Measurements from ENCODE around the gene PDCL2. TPM values are rescaled to one million over a fixed set of nuclear protein-coding genes. Genes with fewer than 3 reads are reported as not detected.

Gene PDCL2
- total and polyA plus RNA-seq, 2 of the 13 experiments (the other 11 are each of a cell fraction or from before 2014, with no cell fraction given) = not detected

DNA sequence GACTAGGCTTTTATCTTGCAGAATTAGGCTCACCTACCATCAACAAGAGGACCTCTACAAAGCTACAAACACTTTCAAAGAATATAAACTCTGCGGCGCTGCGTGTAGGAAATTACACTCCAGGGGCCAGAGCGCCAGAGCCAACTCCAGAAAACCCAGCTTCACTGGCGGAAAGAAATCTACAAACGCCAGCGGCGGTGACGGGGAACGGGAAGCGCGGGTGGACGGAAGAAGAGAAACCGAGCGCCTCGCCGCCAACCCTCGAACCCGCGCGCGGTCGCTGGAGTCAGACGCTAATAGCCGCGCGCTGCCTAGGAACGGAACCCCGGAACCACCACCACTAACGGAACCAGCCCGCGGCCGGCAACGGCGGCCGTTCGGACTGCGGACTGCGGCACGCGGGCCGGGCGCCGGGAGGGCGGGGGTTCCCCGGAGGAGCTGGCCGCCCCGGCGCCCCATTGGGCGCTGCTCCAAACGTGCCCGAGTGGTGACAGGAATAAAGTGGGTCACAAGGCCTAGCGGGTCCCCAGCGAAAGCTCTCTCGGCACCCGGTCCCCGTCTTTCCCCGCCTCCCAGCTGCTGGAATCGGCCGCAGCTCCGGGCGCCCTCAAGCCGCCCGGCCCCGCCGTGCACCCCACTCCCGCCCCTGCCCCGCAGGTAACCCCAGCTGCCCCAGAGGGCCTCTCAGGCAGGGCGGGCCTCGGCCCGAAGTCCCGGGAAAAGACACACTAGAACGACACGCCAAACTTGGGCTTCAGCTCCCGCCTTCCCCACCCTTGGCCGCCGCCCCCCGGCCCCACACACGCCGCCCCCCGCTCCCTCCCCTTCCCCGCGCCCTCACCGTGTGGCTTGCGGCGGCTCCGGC lies 46.2 kb downstream of the PDCL2 start (continued):
- TF ChIP-seq ZNF703 (CRISPR knock-in tag; IDR thresholded peaks at IDR 0.05; ENCODE audit: borderline replicate concordance) = 0 out of 2 replicates have a peak, but pooled peaks have one; percentile 15
- TF ChIP-seq SIN3A (IDR thresholded peaks at IDR 0.05; ENCODE audit: borderline replicate concordance, low read depth, low read length) = no peak; the same call in 1 of the 2 replicates
- TF ChIP-seq ZNF33A (CRISPR knock-in tag; IDR thresholded peaks at IDR 0.05; ENCODE audit: borderline replicate concordance) = no peak
- TF ChIP-seq GATA4 (IDR thresholded peaks at IDR 0.05; ENCODE audit: borderline replicate concordance, low read depth) = no peak; the same call in 1 of the 2 replicates
- TF ChIP-seq ZNF383 (CRISPR knock-in tag; IDR thresholded peaks at IDR 0.05; ENCODE audit: borderline replicate concordance) = no peak
- peak; percentile 73; the same call in 1 of the 2 replicates for TF ChIP-seq ZNF607 (CRISPR knock-in tag; IDR thresholded peaks at IDR 0.05; ENCODE audit: borderline replicate concordance)
- TF ChIP-seq, protein P1, sequence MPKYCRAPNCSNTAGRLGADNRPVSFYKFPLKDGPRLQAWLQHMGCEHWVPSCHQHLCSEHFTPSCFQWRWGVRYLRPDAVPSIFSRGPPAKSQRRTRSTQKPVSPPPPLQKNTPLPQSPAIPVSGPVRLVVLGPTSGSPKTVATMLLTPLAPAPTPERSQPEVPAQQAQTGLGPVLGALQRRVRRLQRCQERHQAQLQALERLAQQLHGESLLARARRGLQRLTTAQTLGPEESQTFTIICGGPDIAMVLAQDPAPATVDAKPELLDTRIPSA (CRISPR knock-in tag; IDR thresholded peaks at IDR 0.05; ENCODE audit: borderline replicate concordance) = no peak
- no peak for TF ChIP-seq ZNF777 (CRISPR knock-in tag; IDR thresholded peaks at IDR 0.05)
- peak; percentile 60; the same call in 1 of the 2 replicates for TF ChIP-seq HOXA3 (CRISPR knock-in tag; IDR thresholded peaks at IDR 0.05)
- TF ChIP-seq HOXA9 (CRISPR knock-in tag; IDR thresholded peaks at IDR 0.05; ENCODE audit: borderline replicate concordance) = no peak
- TF ChIP-seq, protein P2, sequence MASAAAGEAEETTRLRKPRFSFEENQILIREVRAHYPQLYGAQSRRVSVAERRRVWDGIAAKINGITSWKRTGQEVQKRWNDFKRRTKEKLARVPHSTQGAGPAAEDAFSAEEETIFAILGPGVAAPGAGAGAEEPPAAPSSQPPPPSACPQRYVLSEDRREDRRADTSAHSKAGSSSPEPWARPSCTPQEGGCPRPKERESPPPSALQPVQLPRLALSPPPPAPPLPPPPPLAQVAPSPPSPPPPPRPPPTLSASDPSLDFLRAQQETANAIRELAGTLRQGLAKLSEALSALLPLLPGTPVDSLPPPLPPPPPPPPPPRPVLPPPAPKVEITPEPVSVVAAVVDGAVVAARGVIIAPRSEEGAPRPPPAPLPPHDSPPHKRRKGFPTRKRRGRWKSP (CRISPR knock-in tag; IDR thresholded peaks at IDR 0.05) = peak; percentile 87
- TF ChIP-seq SIN3B (IDR thresholded peaks at IDR 0.05; ENCODE audit: low read length) = 0 out of 2 replicates have a peak, but pooled peaks have one; percentile 39
- peak; percentile 73 for TF ChIP-seq ATF7-NPFF (CRISPR knock-in tag; IDR thresholded peaks at IDR 0.05; ENCODE audit: low read depth)
- TF ChIP-seq AHR (CRISPR knock-in tag; IDR thresholded peaks at IDR 0.05) = no peak
- no peak for TF ChIP-seq SMYD3 (CRISPR knock-in tag; IDR thresholded peaks at IDR 0.05)
- no peak for TF ChIP-seq CENPX (CRISPR knock-in tag; IDR thresholded peaks at IDR 0.05)
- peak; percentile 30; the same call in 1 of the 2 replicates for TF ChIP-seq RARA (CRISPR knock-in tag; IDR thresholded peaks at IDR 0.05)
- TF ChIP-seq ZSCAN9 (CRISPR knock-in tag; IDR thresholded peaks at IDR 0.05; ENCODE audit: borderline replicate concordance) = no peak
- TF ChIP-seq ZFP36L2 (CRISPR knock-in tag; IDR thresholded peaks at IDR 0.05) = no peak
- no peak for TF ChIP-seq NCOA5 (CRISPR knock-in tag; IDR thresholded peaks at IDR 0.05)
- TF ChIP-seq GZF1 (CRISPR knock-in tag; IDR thresholded peaks at IDR 0.05) = no peak
- TF ChIP-seq YEATS4 (CRISPR knock-in tag; IDR thresholded peaks at IDR 0.05; ENCODE audit: borderline replicate concordance) = peak; percentile 80
- TF ChIP-seq, protein P3, sequence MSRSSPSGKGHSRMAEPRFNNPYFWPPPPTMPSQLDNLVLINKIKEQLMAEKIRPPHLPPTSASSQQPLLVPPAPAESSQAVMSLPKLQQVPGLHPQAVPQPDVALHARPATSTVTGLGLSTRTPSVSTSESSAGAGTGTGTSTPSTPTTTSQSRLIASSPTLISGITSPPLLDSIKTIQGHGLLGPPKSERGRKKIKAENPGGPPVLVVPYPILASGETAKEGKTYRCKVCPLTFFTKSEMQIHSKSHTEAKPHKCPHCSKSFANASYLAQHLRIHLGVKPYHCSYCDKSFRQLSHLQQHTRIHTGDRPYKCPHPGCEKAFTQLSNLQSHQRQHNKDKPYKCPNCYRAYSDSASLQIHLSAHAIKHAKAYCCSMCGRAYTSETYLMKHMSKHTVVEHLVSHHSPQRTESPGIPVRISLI (CRISPR knock-in tag; IDR thresholded peaks at IDR 0.05; ENCODE audit: borderline replicate concordance) = no peak
- no peak for TF ChIP-seq CREB1 (IDR thresholded peaks at IDR 0.05)
- no peak for TF ChIP-seq CREB1 (CRISPR knock-in tag; IDR thresholded peaks at IDR 0.05)
- peak; percentile 85 for TF ChIP-seq HNRNPLL (IDR thresholded peaks at IDR 0.05; ENCODE audit: low read depth, low read length, poor library complexity, severe bottlenecking)
- no peak for TF ChIP-seq ZBTB1 (CRISPR knock-in tag; IDR thresholded peaks at IDR 0.05; ENCODE audit: borderline replicate concordance)
- no peak for TF ChIP-seq ZNF292 (CRISPR knock-in tag; IDR thresholded peaks at IDR 0.05; ENCODE audit: borderline replicate concordance, low read depth)
